ENCODE data around the gene FAM131B. TPM values are rescaled to one million over a fixed set of nuclear protein-coding genes. Genes with fewer than 3 reads are reported as not detected.
A peak's percentile ranks its signal among the peaks of the same experiment; 100 is the strongest.

The FAM131B gene
- total and polyA plus RNA-seq, 7 donors: under 0.01 to 15.7 (median 6.4) TPM

DNA sequence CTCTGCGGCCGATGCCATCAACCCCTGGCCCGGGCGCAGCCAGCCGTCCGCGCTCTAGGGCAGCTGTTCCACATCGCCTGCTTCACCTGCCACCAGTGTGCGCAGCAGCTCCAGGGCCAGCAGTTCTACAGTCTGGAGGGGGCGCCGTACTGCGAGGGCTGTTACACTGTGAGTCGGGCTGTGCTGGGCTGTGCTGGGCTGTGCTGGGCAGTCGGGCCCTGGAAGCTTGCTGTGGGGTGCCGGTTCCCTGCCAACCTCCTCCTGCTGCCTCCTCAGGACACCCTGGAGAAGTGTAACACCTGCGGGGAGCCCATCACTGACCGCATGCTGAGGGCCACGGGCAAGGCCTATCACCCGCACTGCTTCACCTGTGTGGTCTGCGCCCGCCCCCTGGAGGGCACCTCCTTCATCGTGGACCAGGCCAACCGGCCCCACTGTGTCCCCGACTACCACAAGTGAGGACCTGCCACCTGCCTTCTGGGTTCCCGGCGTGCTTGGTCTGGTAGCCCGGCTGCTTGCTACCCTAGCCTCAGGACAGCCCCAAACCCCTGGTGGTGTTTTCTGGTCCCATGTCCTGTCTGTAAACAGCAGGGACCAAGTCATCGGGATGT lies 26.1 kb upstream of the FAM131B start:
- Histone ChIP-seq H3K9me3 (no peaks in the 10 kb centered on the region), H3K4me1 (peaks cover 0 to 98% (median 96%) of the 10 kb centered on the region in 4 donors), H3K4me3 (no peak overlapping the region), H3K27ac (peak overlapping the region; percentile 97 to 100 (median 100)), H3K27me3 (no peaks in the 10 kb centered on the region), H3K36me3 (peaks cover 22 to 58% (median 36%) of the 10 kb centered on the region in 4 donors)
- 93 to 94% methylated on average over 28 of the region's 28 CpGs for WGBS, 2 donors
- TF ChIP-seq, protein P1, sequence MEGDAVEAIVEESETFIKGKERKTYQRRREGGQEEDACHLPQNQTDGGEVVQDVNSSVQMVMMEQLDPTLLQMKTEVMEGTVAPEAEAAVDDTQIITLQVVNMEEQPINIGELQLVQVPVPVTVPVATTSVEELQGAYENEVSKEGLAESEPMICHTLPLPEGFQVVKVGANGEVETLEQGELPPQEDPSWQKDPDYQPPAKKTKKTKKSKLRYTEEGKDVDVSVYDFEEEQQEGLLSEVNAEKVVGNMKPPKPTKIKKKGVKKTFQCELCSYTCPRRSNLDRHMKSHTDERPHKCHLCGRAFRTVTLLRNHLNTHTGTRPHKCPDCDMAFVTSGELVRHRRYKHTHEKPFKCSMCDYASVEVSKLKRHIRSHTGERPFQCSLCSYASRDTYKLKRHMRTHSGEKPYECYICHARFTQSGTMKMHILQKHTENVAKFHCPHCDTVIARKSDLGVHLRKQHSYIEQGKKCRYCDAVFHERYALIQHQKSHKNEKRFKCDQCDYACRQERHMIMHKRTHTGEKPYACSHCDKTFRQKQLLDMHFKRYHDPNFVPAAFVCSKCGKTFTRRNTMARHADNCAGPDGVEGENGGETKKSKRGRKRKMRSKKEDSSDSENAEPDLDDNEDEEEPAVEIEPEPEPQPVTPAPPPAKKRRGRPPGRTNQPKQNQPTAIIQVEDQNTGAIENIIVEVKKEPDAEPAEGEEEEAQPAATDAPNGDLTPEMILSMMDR (IDR thresholded peaks at IDR 0.05): no peak
- TF ChIP-seq POLR2AphosphoS5 (IDR thresholded peaks at IDR 0.05) (no peak), EP300 (IDR thresholded peaks at IDR 0.05) (no peak), POLR2A (IDR thresholded peaks at IDR 0.05) (no peak)
- intact Hi-C loops (cut with DNase I): loop anchor here (10.0 kb wide), 2 partner anchors 516 to 534 kb away; partner anchors contain the start of genes EPHB6 and TCAF1
- peak; percentile 68 for DNase-seq

DNA sequence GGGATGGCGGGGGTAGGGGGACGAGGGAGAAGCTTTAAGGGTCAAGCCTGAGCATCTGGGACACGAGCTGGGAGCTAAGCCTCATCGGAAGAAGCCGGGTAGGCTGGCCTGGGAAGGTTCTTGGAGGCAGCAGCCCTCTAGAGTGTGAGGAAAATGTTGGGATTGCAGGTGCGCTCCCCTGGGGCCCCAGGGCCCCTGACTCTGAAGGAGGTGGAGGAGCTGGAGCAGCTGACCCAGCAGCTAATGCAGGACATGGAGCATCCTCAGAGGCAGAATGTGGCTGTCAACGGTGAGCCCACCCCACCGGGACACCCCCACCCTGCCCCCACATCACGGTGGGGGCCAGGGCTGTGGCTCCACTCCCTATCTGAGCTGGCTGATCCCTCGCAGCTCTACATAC lies 25.5 kb upstream of the FAM131B start:
- Histone ChIP-seq H3K4me1 (peaks cover 0 to 98% (median 97%) of the 10 kb centered on the region in 4 donors), H3K36me3 (peaks cover 22 to 56% (median 37%) of the 10 kb centered on the region in 4 donors), H3K27ac (peak overlapping the region; percentile 97 to 100 (median 100)), H3K9me3 (no peaks in the 10 kb centered on the region), H3K4me3 (no peak overlapping the region), H3K27me3 (no peaks in the 10 kb centered on the region)
- 88 to 89% methylated on average over 10 of the region's 10 CpGs for WGBS, 2 donors
- intact Hi-C loops (cut with DNase I): loop anchor here (10.0 kb wide), 2 partner anchors 517 to 533 kb away; partner anchors contain the start of genes EPHB6 and TCAF1
- peak; percentile 63 for DNase-seq
- TF ChIP-seq POLR2A (IDR thresholded peaks at IDR 0.05): no peak
- no peak for TF ChIP-seq POLR2AphosphoS5 (IDR thresholded peaks at IDR 0.05)
- no peak for TF ChIP-seq EP300 (IDR thresholded peaks at IDR 0.05)
- TF ChIP-seq, protein P1 (IDR thresholded peaks at IDR 0.05): no peak

DNA sequence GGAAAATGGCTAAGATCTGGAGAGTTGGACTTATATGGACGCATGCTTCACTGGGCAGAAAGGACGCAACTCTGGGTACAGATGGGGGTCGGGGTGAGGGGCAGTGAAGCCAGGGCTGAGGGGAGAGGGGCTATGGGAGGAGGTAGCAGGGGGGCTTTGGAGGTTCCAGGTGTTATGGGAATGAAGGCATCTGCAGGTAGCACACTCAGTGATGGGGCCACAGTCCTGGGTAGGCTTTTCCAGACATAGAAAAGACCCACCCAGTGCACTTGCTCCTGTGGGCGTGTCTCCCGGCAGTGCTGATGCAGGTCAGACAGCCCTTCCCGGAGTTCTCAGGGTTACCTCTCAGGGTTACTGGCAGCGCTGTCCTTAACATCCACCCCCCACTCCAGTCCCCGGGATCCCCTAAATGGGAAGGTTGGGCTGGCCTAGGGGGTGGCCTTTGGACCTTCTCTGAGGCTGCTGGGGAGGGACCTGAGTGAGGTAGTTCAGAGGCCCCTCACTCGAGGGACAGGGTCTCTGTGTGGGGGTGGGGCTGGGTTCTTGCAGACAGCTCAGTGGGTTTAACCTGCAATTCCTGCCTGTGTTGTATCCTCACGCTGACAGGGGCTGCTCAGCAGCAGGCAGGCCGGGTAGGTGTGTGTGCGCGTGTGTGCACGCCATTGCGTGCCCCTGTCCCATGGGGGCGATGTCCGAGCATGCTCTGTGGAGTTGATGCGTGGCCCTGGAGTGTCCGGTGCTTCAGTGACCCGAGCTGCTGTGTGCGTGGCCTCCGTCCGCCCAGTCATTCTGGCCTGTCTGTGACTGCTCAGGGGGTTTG lies 24.9 kb upstream of the FAM131B start:
- 85 to 90% methylated on average over 23 of the region's 23 CpGs for WGBS, 2 donors
- intact Hi-C loops (cut with DNase I): loop anchor here (10.0 kb wide), 2 partner anchors 517 to 533 kb away; partner anchors contain the start of genes EPHB6 and TCAF1
- Histone ChIP-seq H3K27ac (peak overlapping the region; percentile 97 to 100 (median 100)), H3K9me3 (no peaks in the 10 kb centered on the region), H3K4me1 (peaks cover 0 to 98% (median 97%) of the 10 kb centered on the region in 4 donors), H3K36me3 (peaks cover 22 to 58% (median 40%) of the 10 kb centered on the region in 4 donors), H3K4me3 (peak overlapping the region in 1 of 4 donors; percentile 92), H3K27me3 (no peaks in the 10 kb centered on the region)
- TF ChIP-seq EP300 (IDR thresholded peaks at IDR 0.05): no peak
- TF ChIP-seq, protein P1 (IDR thresholded peaks at IDR 0.05): peak in 1 of 4 experiments; percentile 16
- TF ChIP-seq POLR2AphosphoS5 (IDR thresholded peaks at IDR 0.05): peak in 1 of 4 donors; percentile 21
- no peak for TF ChIP-seq POLR2A (IDR thresholded peaks at IDR 0.05)
- DNase-seq: peak; percentile 68

DNA sequence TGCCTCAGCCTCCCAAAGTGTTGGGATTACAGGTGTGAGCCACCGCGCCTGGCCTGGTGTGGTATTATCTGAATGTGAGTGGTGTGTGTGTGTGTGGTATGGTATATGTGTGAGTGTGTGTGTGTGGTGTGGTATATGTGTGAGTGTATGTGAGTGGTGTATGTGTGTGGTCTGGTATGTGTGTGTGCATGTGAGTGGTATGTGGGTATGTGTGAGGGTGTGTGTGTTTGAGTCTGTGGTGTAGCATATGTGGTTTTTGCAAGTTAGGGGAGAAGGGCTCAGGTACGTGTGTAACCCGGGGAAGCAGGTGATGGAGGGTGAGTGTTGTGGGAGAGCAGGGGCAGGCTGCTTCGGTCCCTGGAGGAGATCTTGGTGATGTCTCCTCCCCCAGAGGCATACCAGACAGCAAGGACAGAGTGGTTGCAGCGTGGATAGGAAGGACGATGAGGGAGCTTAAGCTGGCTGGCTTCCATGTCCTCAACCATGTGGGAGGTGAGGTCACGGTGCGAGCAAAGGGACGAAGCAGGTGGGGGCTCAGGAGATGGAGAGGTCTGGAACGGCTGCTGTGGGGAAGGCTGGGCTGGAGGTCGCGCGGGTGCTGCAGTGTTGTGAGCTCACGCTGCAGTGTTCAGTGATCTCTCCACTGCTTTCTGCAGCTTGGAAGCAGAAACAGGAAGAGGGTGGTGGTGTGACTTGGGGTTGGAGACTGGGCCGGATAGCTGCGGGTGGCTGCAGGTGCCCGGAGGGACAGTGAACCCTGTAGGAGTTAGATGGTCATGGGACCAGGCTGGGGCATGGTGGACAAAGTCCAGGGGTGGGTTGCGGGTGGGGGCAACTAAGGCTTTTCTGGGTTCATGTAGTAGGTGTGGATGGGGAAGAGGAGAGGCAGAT lies 23.6 kb upstream of the FAM131B start:
- Histone ChIP-seq H3K4me3 (peak overlapping the region in 2 of 4 donors; percentile 92 to 100), H3K9me3 (no peaks in the 10 kb centered on the region), H3K4me1 (peaks cover 0 to 89% (median 86%) of the 10 kb centered on the region in 4 donors), H3K27me3 (no peaks in the 10 kb centered on the region), H3K27ac (peak overlapping the region; percentile 97 to 100 (median 100)), H3K36me3 (peaks cover 22 to 50% (median 39%) of the 10 kb centered on the region in 4 donors)
- peak; percentile 77 for DNase-seq
- 41 to 78% methylated on average over 19 of the region's 19 CpGs for WGBS, 2 donors
- intact Hi-C loops (cut with DNase I): loop anchor here (10.0 kb wide), 2 partner anchors 519 to 531 kb away; partner anchors contain the start of genes EPHB6 and TCAF1
- TF ChIP-seq EP300 (IDR thresholded peaks at IDR 0.05) (no peak), POLR2AphosphoS5 (IDR thresholded peaks at IDR 0.05) (peak in 3 of 4 donors; percentile 37 to 44 (median 39))
- TF ChIP-seq, protein P1 (IDR thresholded peaks at IDR 0.05): no peak
